Measurements from ENCODE around the gene UCP3.

DNA sequence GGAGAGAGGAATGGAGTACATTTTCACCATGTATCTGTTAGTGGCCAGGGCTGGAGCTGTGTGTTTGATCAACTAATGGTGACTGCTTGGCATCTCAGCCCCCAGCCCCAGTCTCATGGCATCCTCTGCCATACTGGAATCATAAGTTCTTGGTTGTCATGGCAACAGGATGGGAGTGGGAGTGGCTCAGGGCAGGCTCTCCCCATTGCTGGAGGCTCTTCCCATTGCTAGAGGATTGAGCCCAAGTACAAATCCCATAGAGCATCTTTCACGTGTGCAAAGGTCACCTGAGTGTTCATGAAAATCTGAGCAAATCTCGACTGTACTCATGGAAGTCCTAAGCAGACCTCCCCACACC lies 43.1 kb downstream of the UCP3 start:
- TF ChIP-seq, protein P1, sequence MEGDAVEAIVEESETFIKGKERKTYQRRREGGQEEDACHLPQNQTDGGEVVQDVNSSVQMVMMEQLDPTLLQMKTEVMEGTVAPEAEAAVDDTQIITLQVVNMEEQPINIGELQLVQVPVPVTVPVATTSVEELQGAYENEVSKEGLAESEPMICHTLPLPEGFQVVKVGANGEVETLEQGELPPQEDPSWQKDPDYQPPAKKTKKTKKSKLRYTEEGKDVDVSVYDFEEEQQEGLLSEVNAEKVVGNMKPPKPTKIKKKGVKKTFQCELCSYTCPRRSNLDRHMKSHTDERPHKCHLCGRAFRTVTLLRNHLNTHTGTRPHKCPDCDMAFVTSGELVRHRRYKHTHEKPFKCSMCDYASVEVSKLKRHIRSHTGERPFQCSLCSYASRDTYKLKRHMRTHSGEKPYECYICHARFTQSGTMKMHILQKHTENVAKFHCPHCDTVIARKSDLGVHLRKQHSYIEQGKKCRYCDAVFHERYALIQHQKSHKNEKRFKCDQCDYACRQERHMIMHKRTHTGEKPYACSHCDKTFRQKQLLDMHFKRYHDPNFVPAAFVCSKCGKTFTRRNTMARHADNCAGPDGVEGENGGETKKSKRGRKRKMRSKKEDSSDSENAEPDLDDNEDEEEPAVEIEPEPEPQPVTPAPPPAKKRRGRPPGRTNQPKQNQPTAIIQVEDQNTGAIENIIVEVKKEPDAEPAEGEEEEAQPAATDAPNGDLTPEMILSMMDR (IDR thresholded peaks at IDR 0.05), result no peak
- TF ChIP-seq POLR2AphosphoS5 (IDR thresholded peaks at IDR 0.05) (no peak), POLR2A (IDR thresholded peaks at IDR 0.05) (no peak)

Measured in breast epithelium (tissue), 3 donors.